Central memory CD8-positive, alpha-beta T cell (primary cell): ENCODE measurements around the gene TAL1.
A peak's percentile ranks its signal among the peaks of the same experiment; 100 is the strongest.

Experiments used
- ATAC-seq: fragments of 150-1000 bp; cut with Tn5 transposase; replicated peaks from 2 replicates; pipeline ENCODE4 v1.10.0; 2022; ENCODE audit warnings: mild to moderate bottlenecking, moderate FRiP score, moderate number of reproducible peaks; ENCODE audit not compliant: poor library complexity, severe bottlenecking; ENCODE audit errors: extremely low read depth
- DNase-seq, 2 donors: peaks; one replicate each; pipeline ENCODE4 v3.0.0; 2021; ENCODE audit warnings: low spot score in 2 of 2
- H3K27ac Mint-ChIP-seq: one replicate; pipeline ENCODE4 v1.8.0; 2022; ENCODE audit warnings: low read depth, mild to moderate bottlenecking, moderate library complexity, mixed read lengths
- H3K27me3 Mint-ChIP-seq: one replicate; pipeline ENCODE4 v1.8.0; 2022; ENCODE audit warnings: mixed read lengths
- H3K36me3 Mint-ChIP-seq: one replicate; pipeline ENCODE4 v1.8.0; 2022; ENCODE audit warnings: mild to moderate bottlenecking, moderate library complexity, mixed read lengths; ENCODE audit not compliant: insufficient read depth
- H3K4me1 Mint-ChIP-seq: one replicate; pipeline ENCODE4 v1.8.0; 2022; ENCODE audit warnings: mixed read lengths
- H3K4me3 Mint-ChIP-seq: one replicate; pipeline ENCODE4 v1.8.0; 2022; ENCODE audit warnings: mild to moderate bottlenecking, moderate library complexity, mixed read lengths
- H3K9me3 Mint-ChIP-seq: one replicate; pipeline ENCODE4 v1.8.0; 2022; ENCODE audit warnings: mixed read lengths

The TAL1 gene

DNA sequence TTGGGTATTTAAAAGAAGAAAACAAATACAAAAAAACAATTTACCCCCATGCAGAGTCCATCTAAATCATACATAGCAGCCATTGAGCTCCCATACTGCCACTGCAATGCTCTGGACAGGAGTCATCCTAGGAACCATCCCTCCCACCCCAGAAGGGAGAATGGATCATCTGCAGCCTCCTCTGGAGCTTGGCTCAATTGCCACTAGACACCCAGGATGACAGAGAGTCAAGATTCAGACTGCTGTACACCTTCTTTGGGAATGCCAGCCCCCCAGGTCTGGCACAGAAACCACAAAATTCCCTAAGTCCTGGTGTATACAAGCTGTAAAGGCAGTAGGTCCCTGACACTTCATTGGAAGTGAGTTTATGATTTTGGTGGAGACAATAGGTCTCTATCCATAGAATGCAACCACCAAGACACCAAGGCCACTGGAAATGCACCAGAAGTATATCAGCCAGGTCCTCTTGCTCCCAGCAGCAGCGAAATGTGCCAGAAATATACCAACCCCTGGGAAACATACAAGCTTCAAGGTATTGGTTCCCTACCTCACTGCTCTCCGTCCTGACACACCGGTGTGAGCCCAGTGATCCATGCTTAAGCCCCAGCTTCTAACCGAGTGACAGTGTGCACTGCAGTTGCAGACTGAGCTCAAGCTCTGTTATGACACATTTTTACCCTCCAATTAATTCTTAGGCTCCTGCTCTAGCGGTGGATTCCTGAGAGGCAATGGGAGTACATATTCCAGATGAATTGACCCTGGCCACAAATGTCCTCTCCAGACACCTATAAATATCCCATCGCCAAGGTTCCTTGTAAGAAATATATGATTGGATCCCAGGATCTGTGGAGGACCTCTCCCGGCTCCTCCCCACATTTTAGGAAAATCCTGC, 4.4 kb downstream of the TAL1 start:
- DNase-seq (no peak), ATAC-seq (no peak)
- no peak overlapping the region for H3K27ac Mint-ChIP-seq
- H3K27me3 Mint-ChIP-seq = no peaks in the 10 kb centered on the region
- H3K4me1 Mint-ChIP-seq = peaks cover 29% of the 10 kb centered on the region
- no peaks in the 10 kb centered on the region for H3K9me3 Mint-ChIP-seq
- no peak overlapping the region for H3K4me3 Mint-ChIP-seq
- H3K36me3 Mint-ChIP-seq = peaks cover 7% of the 10 kb centered on the region

DNA sequence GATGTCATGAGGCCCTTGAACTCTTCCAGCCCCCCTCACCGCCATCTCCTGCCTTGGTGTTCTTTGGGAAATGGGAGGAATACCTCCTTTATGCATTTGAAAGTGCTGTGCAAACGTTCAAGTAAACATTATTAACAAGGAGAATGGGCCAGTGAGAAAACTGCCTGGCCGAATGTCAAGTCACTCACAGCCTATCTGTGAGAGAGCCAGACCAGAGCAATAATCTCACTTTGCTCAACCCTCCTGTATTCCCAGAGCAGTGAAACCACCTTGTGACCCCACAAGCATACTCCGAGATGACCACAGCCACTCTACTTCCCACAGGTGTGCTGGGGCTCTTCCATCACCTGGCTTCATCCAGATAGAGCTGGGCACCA, 5.2 kb downstream of the TAL1 start:
- peaks cover 7% of the 10 kb centered on the region for H3K36me3 Mint-ChIP-seq
- H3K27me3 Mint-ChIP-seq = no peaks in the 10 kb centered on the region
- ATAC-seq = no peak
- DNase-seq = no peak
- H3K27ac Mint-ChIP-seq = no peak overlapping the region
- H3K4me1 Mint-ChIP-seq = peaks cover 23% of the 10 kb centered on the region
- H3K9me3 Mint-ChIP-seq = no peaks in the 10 kb centered on the region
- H3K4me3 Mint-ChIP-seq = no peak overlapping the region

DNA sequence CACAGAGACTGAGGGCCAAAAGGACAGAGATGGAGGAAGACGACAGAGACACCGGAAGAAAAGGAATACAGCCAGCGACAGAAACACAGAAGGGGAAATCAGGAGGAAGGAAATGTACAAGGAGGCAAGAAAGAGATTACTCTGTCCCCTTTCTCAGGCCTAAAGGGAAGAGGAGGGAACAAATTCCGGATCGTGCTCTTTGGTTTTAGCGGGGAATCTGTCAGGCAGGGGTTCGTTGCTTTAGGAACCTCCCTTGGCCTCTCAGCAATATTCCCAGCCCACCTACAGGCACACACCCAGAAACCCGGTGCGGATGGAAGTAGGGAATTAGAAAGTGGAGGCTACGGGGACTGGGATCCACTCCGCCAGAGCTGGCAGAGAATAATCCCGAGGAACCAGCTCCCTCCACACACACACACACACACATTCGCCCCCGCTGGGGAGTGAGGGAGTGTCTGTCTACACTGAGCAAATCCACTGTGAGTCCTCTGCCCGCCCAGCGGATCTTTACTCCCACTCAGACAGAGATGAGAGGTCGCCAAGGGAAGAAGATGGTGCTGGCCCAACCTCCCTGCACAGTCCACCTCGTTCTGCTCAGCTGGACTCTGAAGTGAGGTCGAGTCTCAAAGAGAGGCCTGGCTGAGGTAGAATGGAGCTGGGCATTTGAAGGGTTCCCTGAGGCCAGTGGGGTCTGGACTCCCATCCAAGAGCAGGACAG, 5.7 kb downstream of the TAL1 start:
- Mint-ChIP-seq H3K4me1 (peaks cover 18% of the 10 kb centered on the region), H3K27ac (no peak overlapping the region), H3K4me3 (peak overlapping the region; percentile 21), H3K36me3 (peaks cover 6% of the 10 kb centered on the region), H3K9me3 (no peaks in the 10 kb centered on the region), H3K27me3 (no peaks in the 10 kb centered on the region)
- DNase-seq (no peak), ATAC-seq (no peak)

DNA sequence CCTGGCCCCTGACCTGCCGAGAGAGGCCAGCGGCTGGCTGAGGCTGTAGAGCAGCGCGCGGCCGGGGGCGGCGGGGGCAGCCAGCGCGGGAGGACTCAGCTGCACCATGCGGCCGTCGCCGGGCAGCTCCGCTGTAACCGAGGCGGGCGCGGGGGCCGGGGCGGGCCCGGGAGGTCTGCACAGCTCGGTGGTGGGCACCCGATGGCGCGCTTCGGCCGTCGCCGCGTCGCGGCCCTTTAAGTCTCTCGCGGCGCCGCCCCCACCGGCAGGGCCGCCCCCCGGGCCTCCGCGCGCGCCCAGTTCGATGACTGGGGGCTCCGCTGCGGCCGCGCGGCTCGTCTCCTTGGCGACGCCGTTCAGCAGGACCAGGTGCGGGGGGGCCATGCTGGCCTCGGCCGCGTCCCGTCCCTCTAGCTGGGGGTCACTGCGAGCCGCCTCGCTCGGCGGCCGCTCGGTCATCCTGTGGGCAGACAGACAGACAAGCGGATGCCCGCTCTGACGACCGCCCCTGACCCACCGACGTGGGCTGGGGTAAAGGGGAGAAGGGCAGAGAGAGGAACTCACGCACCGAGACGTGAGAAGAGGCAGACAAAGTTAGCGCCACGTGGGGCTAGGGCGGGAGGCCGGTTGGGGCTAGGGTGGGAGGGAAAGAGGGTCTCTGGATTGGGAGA, 6.5 kb downstream of the TAL1 start:
- ATAC-seq (no peak), DNase-seq (no peak)
- peaks cover 3% of the 10 kb centered on the region for H3K36me3 Mint-ChIP-seq
- H3K4me1 Mint-ChIP-seq = peaks cover 10% of the 10 kb centered on the region
- H3K4me3 Mint-ChIP-seq = peak overlapping the region; percentile 21
- no peaks in the 10 kb centered on the region for H3K9me3 Mint-ChIP-seq
- H3K27me3 Mint-ChIP-seq = no peaks in the 10 kb centered on the region
- H3K27ac Mint-ChIP-seq = no peak overlapping the region

DNA sequence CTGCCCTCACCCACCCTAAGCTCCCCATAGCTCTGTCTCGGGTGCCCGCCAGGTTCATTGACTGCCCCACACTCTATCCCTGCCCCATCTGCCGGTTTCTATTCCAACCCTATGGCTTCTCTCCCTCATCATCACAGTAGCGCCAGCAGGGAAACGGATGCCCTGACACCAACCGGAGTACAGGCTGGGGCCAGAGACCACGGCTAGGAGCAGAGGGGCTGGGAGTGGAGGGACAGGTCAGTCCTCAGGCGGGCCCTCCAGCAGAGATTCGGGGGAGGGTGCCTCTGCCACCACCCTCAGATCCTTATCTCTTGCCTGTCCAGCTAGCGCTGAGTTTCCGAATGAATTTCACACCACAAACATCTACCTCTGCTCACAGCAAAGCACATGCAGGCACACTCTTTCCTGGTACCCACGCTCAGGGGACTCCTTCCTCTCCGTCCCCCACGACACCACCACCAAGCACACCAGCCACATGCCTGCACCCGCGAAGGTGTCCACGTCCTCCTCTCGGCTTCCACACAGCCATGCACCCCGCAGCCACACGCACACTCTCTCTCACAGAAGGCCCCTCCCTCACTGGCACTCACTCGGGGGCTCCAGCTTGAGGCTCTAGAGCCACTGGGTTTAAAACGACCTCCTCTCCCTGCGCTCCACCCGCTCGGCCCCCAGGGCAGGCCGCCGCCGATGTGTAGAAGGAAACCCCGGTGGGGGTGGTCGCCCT, 7.2 kb downstream of the TAL1 start:
- Mint-ChIP-seq H3K9me3 (no peaks in the 10 kb centered on the region), H3K4me3 (no peak overlapping the region), H3K27ac (no peak overlapping the region), H3K27me3 (no peaks in the 10 kb centered on the region), H3K4me1 (peaks cover 3% of the 10 kb centered on the region), H3K36me3 (no peaks in the 10 kb centered on the region)
- no peak for ATAC-seq
- DNase-seq = no peak

DNA sequence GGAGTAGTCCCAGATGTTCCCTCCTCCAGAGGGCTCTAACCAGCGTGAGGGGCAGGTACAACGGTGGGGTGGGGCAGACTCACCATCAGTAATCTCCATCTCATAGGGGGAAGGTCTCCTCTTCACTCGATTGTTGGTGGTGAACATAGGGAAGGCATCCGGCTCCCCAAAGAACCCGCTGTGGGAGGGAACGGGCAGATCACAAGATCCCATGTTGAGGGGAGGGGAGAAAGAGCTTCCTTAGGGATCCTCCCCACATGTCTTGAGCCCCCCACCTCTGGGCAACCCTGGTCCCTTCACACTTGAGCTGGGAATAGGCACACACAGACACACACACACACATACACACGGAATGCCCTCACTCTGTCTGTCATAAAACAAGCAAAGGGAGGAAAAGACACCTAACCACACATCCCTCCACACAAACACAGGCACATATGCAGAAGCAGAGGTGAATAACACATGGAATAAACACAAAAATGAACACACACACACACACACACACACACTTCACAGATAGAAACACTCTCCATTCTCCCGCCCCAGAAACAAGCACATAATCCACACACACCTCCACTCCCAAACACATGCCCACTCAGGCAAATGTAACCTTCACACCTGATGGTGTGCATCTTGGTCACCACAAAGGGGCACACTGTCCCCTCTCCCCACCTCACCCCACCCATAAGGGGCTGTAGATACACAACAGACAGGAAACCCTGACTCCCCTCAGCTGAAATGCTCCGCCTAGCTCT, 7.9 kb downstream of the TAL1 start:
- Mint-ChIP-seq H3K27me3 (no peaks in the 10 kb centered on the region), H3K4me3 (no peak overlapping the region), H3K4me1 (no peaks in the 10 kb centered on the region), H3K36me3 (no peaks in the 10 kb centered on the region), H3K27ac (no peak overlapping the region), H3K9me3 (no peaks in the 10 kb centered on the region)
- ATAC-seq (no peak), DNase-seq (no peak)

DNA sequence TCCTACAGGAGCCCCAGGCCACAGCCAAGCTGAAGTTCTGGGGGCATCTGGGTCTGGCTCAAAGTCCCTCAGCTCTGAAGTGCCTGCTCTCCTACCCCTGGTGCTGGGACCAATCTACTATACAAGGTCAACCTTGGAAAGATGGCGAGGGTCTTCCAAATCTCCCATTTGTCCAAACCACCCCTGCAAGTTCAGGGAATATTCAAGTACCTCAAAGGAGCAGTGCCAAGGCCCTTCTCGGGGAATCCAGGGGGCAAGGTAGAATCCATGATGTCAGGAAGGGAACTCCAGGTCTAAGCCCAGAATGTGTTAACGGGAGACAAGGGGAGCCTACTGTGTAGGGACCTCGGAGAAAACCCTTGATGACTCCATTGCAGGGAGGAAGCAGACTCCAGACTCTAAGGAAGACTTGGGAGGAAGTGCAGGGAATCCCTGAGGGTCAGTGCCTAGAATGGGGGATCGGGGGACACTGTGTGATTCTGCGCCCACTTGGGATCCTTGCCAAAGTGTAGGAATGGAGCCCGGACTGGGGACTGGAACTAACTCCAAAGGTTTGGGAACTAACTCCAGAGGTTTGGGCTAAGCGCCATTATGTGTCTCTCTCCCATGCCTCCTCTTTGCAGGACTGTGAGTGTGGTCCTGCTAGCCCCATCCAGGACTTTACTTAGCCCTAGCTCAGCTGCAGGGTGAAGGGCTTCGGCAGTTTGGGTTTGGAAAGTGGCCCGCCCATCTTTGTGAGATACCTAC, 8.7 kb downstream of the TAL1 start:
- ATAC-seq = no peak
- H3K4me1 Mint-ChIP-seq = no peaks in the 10 kb centered on the region
- no peaks in the 10 kb centered on the region for H3K36me3 Mint-ChIP-seq
- H3K27ac Mint-ChIP-seq = no peak overlapping the region
- H3K4me3 Mint-ChIP-seq = no peak overlapping the region
- no peak for DNase-seq
- no peaks in the 10 kb centered on the region for H3K9me3 Mint-ChIP-seq
- H3K27me3 Mint-ChIP-seq = no peaks in the 10 kb centered on the region

DNA sequence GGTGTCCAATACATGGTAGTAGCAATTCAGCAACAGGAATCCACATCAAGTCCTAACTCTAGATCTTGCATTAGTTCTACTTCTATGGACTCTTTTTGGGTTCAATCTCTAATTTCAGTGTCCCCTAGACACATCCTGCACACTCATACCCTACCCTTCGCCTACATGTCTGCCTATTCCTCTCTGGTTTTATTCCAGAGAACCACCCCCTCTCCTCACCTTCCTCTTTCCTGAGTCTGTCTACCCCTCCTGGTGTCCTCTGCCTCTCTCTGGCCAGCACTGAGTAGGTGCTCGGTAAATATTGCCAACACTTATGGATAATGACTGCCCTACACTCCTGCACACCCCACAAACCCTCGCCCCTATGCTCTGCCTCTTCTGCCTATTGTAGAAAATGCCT, 9.5 kb downstream of the TAL1 start:
- H3K4me1 Mint-ChIP-seq = no peaks in the 10 kb centered on the region
- DNase-seq = no peak
- no peaks in the 10 kb centered on the region for H3K9me3 Mint-ChIP-seq
- H3K4me3 Mint-ChIP-seq = no peak overlapping the region
- no peak overlapping the region for H3K27ac Mint-ChIP-seq
- no peaks in the 10 kb centered on the region for H3K36me3 Mint-ChIP-seq
- no peaks in the 10 kb centered on the region for H3K27me3 Mint-ChIP-seq
- no peak for ATAC-seq

DNA sequence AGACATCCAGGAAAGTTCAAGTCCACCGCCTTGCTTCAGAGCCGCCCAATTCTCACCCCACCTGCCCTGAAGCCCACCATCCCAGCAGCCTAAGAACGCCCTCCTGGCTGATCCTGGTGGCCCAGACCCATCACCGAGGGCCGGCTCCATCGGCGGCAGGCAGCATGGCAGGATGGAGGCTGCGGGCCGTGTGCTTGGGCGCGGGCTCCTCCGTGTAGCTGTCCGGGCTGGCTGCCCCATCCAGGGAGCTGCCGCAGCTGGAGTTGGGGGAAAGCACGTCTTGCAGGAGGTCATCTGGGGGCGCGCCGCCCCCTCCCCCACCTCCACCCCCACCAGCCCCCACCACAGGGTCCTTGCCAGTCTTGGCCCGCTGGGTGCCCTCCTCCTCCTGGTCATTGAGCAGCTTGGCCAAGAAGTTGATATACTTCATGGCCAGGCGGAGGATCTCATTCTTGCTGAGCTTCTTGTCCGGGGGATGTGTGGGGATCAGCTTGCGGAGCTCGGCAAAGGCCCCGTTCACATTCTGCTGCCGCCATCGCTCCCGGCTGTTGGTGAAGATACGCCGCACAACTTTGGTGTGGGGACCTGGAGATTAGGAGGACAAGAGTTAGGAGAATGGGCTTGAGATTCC, 12.3 kb downstream of the TAL1 start:
- Mint-ChIP-seq H3K4me3 (no peak overlapping the region), H3K9me3 (no peaks in the 10 kb centered on the region), H3K27ac (no peak overlapping the region), H3K36me3 (no peaks in the 10 kb centered on the region), H3K4me1 (no peaks in the 10 kb centered on the region), H3K27me3 (no peaks in the 10 kb centered on the region)
- no peak for DNase-seq
- no peak for ATAC-seq

DNA sequence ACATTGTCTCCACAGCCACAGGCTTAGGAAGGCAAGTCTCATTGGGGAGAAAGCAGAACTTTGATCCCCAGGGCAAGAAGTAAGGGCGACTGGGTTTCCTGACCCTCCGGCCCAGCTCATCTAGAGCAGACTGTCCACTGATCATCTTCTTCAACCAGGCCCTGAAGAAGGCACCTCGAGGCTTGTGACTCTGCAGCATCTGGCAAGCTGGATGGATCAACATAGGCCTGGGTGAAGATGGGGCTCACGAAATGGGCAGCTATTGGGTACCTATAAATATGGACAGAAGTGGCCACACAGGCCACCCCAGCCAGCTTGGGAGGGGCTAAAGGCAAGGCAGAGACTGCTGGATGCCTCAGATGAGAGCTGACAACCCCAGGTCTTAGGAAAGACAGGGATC, 13.0 kb downstream of the TAL1 start:
- Mint-ChIP-seq H3K36me3 (no peaks in the 10 kb centered on the region), H3K9me3 (no peaks in the 10 kb centered on the region), H3K4me3 (no peak overlapping the region), H3K27me3 (no peaks in the 10 kb centered on the region), H3K4me1 (no peaks in the 10 kb centered on the region), H3K27ac (no peak overlapping the region)
- DNase-seq (no peak), ATAC-seq (no peak)
